GM19397 (cell line): ENCODE results near the gene ANKFN1.

Source experiments
- ATAC-seq: cut with Tn5 transposase; IDR thresholded peaks from one replicate; pipeline ENCODE4 v1.9.1; 2021; ENCODE audit warnings: mild to moderate bottlenecking, moderate library complexity; ENCODE audit not compliant: unreplicated experiment

The ANKFN1 gene, protein sequence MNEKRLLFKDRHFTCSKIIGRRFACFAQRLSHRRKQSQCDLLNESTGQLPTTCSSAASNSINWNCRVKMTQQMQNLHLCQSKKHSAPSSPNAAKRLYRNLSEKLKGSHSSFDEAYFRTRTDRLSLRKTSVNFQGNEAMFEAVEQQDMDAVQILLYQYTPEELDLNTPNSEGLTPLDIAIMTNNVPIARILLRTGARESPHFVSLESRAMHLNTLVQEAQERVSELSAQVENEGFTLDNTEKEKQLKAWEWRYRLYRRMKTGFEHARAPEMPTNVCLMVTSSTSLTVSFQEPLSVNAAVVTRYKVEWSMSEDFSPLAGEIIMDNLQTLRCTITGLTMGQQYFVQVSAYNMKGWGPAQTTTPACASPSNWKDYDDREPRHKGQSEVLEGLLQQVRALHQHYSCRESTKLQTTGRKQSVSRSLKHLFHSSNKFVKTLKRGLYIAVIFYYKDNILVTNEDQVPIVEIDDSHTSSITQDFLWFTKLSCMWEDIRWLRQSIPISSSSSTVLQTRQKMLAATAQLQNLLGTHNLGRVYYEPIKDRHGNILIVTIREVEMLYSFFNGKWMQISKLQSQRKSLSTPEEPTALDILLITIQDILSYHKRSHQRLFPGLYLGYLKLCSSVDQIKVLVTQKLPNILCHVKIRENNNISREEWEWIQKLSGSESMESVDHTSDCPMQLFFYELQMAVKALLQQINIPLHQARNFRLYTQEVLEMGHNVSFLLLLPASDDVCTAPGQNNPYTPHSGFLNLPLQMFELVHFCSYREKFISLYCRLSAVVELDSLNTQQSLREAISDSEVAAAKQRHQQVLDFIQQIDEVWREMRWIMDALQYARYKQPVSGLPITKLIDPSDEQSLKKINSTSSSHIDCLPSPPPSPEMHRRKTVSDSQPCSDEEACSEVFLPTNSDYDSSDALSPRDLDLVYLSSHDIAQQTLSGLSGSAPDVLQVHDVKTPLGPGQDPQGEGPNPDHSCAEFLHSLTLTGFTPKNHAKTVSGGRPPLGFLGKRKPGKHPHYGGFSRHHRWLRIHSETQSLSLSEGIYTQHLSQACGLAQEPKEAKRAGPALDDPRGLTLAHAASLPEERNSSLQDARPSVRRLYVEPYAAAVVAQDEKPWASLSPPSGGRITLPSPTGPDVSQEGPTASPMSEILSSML

DNA sequence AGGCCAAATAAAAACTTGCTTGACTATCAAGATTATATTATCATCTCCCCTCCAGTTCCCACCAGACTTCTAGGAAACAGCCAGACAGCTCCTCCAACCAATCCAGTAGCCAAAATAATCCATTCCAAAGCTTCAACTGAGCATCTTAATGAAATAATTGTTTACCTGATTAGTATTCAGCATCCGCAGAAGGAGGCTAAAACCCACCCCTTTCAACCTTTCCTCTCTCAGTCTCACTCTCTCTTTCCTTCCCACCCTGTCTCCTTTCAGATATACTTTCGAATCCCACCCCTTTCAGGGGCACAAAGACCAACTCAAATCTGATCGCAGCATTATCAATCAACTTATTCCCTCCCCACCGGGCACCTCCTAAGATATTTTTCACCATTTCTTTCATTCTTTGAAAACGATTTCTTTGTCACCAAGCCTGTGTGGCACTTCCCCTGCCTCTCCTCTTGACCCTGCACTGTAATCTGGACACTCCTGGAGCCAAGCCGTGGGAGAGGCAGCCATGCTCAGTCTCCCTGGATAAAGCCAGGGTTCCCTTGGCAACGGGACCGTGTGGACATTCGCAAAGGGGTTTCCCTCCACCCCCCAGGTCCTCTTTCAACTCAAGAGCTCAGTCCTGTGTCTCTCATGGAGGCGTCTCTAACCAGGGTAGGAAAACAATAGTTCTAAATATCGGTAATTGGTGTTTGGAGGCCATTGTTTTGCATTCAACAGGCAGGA, at the start of gene ANKFN1:
Gene ANKFN1 (plus strand): TSS at position 602 of the 729 bp plus-strand sequence. CDS start 59,193 bp downstream, outside the sequence.
- ATAC-seq = no peak

DNA sequence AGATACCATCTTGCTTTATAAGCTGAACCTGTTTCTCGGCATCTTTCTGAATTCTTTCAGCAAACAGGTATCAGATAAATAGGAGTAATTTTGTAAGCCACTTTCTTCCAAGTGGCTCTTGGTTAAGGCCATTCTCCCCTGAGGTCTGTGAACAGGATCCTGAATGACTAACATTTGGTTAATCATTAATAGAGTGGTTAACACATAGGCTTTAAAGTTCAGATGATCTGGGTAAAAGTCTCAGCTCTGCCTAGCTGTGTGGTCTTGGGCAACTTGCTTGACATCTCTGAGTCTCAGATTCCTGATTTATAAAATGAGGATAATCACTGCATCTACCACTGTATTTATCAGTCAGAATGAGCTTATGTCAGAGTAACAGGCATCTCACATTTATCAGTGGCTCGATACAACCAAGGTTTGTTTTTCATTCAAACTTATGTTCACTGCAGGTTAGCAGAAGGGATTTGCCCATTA, 44.4 kb upstream of the ANKFN1 start:
- ATAC-seq = no peak

DNA sequence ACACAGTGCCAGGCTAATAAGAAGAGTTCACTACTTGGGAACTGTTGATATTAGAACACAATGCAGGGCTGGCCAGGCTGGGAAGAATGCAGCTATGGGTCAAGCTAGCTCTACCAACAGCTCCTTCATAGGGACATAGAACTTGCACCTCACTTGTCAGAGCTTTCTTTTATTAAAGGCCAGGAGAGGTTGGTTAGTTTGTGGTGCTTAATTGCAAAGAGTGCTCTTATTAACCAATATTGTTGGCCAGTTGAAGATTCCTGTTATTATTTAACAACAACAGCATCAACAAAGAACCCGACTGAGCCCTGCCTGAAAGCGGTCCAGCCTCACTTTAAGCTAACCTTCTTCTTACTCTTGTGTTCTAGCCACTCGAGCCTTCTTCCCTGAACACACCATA, 43.4 kb upstream of the ANKFN1 start:
- no peak for ATAC-seq

DNA sequence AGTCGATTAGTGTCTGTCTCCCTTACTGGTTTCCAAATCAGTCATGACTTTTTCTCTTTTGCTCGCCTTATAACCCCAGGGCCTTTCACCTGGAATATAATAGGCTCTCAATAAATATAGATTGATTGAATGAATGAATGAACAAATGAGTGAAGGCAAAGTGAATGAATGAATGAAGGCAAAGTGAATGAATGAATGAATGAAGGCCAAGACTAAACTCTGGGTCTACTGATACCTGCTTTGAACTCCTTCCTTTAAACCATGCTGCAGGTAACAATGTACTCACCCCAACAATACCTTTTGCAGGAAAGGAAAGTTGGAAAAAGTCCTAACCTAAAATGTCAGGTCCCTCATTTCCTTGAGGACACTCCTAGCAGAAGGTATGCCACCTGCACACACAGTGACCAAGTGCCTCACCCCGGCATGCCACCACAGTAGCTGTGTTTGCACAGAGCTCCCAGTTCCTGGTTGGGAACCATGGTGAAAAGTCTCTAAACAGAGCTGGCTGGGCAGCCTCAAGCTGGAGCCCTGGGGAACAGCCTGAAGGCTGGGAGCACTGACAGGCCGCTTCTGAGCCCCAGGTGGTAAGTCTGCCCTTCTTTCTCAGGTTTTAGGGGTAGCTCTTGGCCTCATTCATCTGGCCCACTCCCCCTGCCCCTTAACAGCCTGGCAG, 42.7 kb upstream of the ANKFN1 start:
- no peak for ATAC-seq

DNA sequence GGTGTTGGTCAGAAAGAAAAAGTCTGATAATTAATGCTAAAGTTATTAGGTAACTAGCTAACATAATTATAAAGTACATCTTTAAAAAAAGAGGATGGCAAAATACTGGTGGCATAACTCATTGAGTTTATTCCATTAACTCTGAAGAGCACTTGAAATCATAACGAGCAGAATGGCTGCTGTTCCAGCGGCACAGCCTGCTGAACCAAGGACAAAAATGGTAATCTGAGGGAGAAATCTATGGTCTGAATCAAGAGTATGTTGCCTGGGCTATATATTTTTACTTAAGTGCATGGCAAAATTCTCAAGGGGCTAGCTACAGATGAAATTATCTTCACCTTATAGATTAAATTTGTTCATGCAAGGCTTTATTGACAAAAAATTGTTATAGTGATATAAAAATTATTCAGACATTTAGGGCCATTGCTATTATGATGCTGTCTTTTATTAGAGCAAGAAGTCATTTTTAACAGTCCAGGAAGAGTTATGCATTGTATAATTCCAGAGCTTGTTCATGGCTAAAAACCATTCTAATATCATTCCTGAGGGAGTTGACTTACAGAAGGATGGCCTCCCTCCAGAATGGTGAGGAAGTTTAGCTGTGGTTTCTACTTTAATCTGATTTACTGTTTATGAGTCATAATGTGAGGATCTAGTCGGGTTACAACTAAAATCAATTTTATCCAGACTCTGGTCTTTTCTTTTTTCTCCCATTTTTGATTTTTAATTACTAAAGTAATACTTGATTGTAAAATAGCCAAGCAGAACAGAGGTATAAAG, 41.4 kb upstream of the ANKFN1 start:
- ATAC-seq = no peak

DNA sequence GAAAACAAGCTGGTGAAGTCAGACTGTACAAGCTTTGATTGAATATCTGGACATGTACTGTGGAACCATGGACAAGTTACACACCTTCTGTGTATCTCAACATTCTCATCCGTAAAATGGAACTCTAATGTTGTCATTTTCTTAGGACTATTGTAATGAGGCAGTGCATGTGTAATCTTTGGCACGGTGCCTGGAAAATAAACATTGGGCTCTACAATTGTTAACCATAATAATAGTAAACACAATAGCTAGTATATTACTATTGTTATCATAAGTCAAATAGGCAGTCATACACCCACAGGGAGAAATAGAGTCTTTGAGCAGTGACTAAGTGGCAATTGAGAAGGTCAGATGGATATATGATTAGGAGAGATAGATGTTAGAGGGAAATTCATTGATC, 39.8 kb upstream of the ANKFN1 start:
- ATAC-seq = no peak

DNA sequence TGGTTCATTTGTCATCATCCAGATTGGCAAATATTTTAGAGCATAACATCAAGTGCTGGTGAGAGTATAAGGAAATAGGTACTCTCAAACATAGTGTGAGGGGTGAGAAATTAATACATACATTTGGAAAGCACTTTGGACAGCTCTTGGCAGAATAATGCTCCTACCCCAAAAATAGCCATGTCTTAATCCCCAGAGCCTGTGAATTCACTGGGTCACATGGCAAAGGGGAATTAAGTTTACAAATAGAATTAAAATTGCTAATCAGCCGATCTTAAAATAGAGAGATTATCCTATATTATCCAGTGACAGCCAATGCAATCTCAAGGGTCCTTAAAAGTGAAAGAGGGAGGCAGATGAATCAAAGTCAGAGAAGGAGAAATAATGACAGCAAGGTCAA, 38.8 kb upstream of the ANKFN1 start:
- no peak for ATAC-seq

DNA sequence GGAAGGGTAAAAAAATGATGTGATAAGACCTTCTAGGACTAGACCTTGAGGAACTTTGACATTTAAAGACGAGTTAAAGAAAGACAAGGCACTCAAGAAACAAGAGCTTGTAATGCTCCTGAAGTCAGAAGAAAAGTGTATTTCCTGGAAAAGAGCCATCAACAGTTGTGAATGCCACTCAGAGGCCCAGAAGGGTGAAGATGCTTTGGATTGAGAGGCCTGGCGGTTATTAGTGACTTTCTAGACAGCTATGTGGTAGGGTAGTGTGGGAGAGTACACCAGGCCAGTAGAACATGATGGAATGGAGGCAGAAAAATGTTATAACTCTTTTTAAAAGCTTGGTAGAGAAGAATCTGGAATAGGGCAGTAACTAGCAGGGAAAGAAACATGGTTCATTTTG, 34.1 kb upstream of the ANKFN1 start:
- no peak for ATAC-seq

DNA sequence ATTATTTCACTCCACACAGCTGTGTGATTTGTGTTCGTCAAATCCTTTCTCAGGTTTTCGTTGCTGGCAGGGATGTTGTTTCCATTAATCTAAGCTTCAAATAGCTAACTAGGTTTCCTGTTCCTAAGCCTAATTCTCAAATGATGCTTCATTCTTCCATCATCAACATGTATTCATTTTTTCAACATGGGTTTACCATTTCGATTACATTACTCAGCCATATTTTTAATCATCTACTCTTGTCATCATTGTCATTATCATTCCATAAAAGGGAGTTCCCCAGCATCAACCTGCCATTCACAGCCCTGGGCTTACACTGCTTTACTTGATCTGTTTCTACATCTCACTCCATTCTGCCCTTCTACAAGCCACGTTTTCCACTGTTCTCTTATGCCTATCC, 33.3 kb upstream of the ANKFN1 start:
- no peak for ATAC-seq

DNA sequence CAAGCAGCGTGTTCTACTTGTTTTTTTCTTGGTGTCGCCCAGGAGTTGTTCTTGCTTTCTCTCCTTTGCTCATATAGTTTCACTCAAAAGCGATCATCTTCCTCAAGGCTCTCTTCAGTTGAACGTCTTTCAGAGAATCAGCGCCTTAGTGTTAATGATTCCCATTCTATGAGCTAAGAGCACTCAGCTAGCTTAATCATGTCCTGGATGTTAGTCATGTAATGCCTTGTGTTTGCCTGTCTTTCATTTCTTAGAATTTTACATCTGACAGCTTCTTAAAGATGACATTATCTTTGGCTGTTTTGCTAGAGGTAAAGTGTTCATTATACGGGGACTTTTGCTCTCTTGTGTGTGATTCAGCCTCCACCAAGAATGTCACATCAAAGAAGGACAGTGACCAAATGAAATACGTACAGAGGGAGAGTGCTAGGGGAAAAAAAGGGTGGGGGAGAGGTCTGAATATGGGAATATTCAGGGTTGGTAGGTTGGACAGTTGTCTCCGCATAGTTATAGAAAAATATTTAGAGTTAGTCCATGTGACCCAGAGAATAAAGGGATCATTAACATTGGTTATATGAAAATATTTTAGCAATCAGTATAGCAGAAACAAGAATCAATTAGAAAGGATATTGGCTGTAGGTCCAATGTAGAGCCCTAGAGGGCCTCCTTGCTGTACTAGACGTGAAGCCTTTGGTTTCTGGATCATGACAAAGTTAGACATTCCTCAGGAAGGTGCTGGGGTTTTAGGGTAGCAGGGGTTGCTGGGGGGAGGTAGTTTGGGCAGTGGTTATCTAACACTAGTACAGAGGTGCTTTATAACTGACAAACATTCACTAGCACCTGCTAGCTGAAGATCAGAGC, 31.9 kb upstream of the ANKFN1 start:
- ATAC-seq = no peak

DNA sequence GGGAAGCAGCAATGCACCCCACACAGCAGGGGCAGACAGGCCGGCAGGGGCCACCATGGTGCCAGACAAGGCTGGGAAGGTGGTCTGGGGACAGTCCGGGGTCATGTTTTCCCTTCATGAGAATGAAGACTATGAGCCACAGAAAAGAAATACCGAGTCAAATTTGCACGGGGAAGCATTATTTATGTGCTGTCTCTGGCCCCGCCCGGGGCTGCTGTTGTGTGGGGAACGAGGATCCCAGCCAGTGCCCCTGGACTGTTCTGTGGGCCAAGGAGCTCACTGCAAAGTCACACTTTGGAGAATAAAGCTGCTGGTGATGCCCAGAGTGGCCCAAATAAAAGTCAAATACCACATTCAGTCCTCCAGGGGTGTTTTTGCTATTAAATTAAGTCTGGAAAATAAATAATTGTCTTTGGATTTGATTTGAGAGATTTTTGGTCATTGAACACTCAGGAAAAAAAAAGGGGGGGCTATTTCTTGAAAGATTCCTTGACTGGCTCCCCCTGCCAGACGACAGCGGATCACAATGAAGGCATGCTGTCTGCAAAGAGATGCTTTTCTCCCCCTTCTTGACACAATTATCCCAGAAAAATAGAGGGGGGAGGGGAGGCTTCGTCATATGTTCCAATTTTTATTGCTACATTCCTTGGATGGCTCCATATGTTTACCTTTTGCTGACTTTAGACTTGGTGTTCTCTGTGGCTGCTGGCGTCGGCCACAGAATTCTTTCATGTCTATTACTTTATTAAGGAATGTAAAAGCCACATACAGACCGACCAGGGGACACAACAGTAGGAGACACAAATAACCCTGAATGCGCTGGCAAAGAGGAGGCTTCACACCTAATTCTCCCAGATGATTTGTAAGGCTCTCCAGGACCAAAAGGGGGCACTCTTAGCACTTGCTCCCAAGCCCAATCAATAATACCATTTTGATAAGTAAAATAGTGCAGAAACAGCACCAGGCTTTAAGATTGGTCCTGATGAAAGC, 27.1 kb upstream of the ANKFN1 start:
- no peak for ATAC-seq

DNA sequence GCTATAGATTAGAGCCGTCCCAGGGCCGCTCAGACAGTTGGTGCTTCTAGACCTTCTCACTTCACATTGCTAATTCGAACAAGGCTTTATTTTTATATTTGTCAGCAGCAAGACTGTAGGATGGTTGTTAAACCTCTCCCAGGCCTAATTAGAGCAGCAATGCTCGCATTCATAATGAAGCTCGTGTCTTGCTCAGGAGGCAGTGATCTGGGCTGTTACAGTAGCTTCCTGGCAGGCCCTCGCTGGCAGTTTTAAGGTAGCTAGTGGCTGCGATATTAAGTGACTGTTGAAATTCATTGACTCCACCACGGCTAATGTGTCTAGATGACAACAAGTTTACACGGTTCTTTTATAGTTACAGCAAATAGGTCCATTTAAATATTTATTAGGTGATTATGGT, 23.2 kb upstream of the ANKFN1 start:
- ATAC-seq = no peak

DNA sequence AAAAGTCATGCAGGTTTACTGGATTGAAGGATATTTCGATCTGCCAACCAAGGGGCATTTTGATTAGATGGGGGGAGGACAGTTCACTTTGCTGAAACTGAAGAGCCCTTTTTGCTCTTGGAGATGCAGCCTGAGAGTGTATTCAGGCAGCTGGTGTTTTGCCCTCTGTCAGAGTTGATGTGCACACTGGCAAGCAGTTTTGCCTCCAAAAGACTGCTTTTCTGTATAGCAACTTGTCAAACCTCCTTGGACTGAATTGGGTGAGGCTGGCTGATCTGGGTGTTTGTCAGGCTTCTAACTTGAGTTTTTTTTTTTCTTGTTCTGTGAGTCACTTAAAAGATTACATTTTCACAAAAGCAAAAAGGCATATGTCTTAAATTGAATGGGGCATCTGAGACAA, 22.6 kb upstream of the ANKFN1 start:
- ATAC-seq = no peak

DNA sequence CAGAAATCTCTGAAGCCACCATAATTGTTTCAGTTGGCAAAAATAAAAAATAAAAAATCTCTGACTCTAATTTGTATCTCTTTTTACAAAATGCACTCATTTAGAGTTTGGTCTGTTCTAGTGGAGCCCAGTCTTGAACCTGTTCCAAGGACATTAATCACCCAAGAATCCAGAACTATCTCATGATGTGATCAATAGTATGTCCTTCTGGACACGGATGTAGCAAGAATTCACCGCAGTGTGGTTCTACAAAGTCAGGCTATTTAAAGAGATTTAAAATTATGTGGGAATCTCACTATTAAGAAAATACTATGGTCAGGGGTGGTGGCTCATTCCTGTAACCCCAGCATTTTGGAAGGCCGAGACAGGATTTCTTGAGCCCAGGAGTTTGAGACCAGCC, 21.8 kb upstream of the ANKFN1 start:
- no peak for ATAC-seq

DNA sequence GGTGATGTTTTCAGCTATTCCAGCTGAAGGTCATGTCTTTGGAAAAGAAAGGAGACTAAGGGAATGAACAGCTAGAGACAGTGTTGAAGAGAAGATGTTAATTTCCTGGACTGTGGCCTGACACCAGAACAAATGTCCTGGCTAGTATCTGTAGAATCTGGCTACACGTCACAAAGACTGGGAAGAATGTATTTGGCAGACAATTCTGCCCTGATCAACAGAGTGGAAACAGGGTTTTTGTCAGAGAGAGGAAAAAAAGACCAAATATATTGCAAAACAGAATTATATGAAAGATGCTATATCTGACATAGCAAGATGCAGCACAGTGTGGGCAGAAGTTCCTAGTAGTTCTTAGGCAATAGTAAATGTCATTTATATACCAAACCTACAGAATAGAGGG, 17.0 kb upstream of the ANKFN1 start:
- ATAC-seq = no peak

DNA sequence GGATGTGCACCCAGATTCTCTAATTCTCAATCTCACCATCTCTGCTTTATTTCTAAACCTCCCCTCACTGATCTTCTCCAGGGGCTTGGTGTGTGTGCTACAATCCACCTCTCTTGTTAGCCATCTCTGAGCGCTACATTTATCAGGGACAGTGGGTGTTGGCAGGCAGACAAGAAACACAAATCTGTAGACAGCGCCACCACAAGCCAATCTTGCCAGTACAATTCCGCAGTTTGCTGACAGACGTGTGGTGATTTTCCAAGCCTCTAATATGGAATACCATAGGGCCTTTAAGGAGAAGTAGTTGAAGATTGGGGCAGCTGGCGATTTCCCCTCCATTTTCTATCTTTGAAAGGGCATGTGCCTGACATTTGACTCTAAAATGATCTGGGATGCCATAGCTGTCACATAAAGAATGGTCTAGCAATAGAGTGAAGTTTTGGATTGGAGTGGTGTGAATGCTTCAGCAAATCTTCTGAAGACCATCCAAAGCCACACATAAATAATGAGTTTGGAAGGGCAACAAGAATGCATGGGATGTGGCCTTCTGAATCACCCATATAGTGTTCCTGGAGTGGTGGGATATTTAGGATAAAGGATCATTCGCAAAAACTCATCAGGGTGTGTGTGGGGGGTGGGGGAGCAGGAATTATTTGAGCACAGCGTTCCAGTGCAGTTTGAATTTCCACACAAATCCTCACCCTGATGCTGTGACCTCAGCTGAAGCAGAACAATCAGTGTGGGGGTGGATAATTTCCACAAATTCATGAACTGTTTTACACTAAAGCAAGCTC, 12.0 kb upstream of the ANKFN1 start:
- no peak for ATAC-seq
